NT2/D1 (cell line): ENCODE measurements around the gene SNX27.

Source experiments
- SUZ12 ChIP-seq: IDR thresholded peaks from 2 replicates; pipeline ENCODE4 v1.6.1; 2011; ENCODE audit not compliant: insufficient read length, insufficient read depth; ENCODE audit errors: extremely low read depth
- YY1 ChIP-seq: IDR thresholded peaks from 2 replicates; pipeline ENCODE4 v1.6.1; 2011; ENCODE audit not compliant: insufficient read length, insufficient read depth
- ZNF274 ChIP-seq: IDR thresholded peaks from 2 replicates; pipeline ENCODE4 v1.6.1; 2011; ENCODE audit warnings: mild to moderate bottlenecking, low read depth, low read length

GRCh38 chr1:151711044-151711800 lies 99.4 kb downstream of the SNX27 start:
- TF ChIP-seq YY1 (no peak), ZNF274 (no peak), SUZ12 (no peak)
